NK-92 treated with Interleukin-12 subunit alpha and Interleukin-12 subunit beta, amount 100 ng/mL, for 24 hours (cell line): ENCODE results near the gene PRPF40B.

ENCODE experiments used
- DNase-seq: peaks from one replicate; lab custom pipeline; 2025; lab: John Stamatoyannopoulos, UW

Gene PRPF40B

GRCh38 chr12:49659753-49660152, 36.4 kb downstream of the PRPF40B start:
- no peak for DNase-seq

GRCh38 chr12:49661191-49661590, 37.8 kb downstream of the PRPF40B start:
- DNase-seq, result no peak

GRCh38 chr12:49661746-49662145, 38.4 kb downstream of the PRPF40B start:
- no peak for DNase-seq

- peak; percentile 57 for DNase-seq
Observed at GRCh38 chr12:49662998-49663843, 39.9 kb downstream of the PRPF40B start.

GRCh38 chr12:49664167-49664566, 40.8 kb downstream of the PRPF40B start:
- DNase-seq, result no peak

DNA sequence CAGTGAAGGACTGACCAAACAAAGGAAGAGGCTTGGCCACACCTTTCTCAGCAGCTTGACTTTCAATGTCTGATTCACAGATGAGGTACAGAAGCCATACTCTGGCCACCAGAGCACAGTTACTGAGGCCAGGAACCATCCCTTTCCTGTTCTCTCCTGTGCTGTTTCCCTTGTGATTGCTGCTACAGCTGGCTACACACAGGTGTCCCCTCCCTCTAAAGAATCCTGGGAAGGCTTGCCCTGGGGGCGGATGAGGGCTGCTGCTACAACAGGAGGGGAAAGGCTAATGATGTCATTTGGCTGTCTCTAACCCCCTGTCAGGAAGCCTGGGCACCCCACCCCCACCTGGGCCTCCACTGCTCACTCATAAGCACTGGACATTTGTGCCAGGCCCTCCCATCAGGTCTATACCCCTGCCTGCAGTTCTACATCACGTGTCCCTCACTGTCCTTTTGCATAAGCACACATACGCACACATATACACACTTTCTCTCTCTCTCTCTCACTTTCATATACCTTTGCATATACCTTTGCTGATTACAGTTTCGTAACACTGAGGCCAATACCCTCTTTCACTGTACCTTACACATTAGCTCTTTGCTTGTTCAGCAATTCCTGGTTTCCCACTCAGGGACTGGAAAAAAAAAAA, 41.4 kb downstream of the PRPF40B start:
- DNase-seq, result peak; percentile 40

GRCh38 chr12:49665384-49665783, 42.0 kb downstream of the PRPF40B start:
- DNase-seq, result no peak

GRCh38 chr12:49666176-49666575, 42.8 kb downstream of the PRPF40B start:
- DNase-seq, result no peak

- no peak for DNase-seq
Observed at GRCh38 chr12:49667325-49668090, 44.1 kb downstream of the PRPF40B start.

- no peak for DNase-seq
Observed at GRCh38 chr12:49669796-49670195, 46.4 kb downstream of the PRPF40B start.

DNA sequence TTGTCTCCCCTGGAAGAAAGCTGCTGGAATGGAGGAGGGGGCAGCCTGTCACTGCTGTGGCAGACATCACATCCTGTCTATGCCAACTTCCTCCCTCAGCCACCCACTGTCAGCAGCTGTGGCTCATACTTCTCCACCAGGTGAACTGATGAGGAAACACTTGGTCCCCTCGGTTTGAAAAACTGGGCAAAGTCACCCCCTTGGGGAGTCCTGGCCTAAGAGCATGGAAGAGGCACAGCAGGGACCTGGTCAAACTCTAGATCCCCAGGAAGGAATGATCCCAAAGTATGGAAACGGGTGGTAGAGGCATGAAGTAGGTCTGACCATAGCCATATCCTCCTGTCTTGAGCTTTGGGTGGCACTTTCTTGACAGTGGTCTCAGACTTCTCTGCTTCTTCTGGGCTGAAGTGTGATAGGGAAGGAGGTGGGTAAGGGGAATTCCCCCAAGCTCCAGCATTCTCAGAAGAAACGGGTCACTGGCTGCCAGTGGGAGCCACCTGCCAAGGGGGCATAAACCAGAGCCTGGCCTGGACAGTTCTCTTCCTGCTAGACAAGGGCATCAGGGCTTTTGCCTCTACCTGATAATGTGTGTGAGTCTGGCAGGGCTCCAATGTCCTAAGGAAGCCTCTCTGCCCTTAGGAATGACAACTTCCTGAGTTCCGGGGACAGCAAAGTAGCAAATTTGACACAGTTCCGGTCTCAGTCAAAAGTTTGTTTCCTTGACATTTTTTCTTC, 47.8 kb downstream of the PRPF40B start:
- DNase-seq, result peak; percentile 13

DNA sequence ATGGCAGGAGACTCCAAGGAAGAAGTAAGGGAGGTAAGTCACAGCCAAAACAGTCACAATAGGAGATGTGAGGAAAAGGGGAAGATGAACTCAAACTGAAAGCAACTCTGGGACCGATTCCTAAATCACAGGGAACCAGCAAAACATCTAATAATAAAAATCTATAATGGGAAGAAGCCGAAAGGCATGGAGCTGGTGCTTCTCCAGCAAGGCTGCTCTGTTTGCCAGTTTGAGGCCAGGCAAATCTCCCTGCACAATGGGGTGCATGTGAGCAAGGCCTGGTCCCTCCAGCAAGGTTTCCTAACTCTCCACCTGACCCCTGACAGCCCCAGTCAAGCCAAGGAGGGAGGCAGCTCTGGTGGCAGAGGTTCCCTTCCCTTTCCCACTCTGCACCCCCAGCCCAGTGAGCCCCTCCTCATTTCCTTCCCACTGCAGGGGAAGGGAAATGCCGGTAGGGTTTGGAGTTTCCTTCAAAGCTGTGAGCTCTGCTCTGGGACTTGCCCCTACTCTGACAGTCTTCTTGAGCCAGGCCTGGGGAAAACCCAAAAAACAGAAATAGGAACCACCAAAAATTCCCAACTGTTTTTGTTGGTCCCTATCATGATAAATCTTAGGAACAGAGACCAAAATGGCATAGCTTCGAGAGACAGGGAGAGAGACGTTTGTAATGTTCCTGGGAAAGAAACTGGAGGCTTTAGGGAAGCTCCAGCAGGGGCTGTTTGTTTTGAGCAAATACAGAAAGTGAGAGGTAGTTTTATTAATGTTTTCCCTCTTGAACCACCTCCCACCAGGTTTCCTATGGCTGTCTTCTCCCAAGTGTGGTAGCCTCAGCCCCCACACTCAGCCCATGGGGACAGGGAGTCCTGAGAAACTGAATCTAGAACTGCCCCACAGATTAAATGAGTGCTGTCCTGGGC, 49.2 kb downstream of the PRPF40B start:
- DNase-seq, result no peak

DNA sequence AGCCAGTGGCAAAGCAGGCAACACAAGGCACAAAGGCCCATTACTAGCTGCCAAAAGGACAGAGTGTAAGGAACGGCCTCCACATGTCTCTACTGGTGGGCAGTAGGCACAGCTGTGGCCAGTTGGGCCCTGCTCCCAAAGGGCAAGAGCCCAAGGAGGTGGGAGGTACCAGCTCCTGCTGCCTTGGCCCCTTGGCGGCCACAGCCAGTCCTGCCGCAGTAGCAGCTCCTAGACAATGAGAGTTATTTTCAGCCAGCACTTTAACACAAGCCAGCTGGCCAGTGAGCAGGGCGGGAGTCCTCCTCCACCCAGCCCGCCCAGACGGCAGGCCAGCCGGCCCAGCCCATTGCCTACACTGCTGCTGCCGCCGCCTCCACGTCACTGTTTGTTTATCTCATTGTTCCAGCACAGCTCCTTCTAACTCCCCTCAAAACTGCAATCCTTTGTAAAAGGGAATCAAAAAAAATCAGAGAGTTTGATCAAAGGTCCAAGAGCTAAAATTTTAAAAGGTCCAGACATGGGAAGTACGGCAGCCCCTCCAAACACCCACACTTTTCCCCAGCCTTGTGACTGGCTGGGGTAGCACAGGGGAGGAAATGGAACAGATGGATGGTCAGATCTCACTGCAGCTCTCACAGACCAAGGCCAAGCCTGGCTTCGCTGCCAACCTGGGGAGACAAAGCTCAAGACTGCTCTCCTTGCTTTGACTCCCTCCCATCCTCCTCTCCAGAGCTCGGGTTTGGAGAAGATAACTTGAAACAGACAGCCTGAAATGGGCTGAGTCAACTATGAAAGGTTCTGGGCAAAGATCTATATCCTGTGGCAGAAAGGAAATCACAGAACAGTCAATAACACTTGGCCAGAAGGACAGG, 50.3 kb downstream of the PRPF40B start:
- no peak for DNase-seq

DNA sequence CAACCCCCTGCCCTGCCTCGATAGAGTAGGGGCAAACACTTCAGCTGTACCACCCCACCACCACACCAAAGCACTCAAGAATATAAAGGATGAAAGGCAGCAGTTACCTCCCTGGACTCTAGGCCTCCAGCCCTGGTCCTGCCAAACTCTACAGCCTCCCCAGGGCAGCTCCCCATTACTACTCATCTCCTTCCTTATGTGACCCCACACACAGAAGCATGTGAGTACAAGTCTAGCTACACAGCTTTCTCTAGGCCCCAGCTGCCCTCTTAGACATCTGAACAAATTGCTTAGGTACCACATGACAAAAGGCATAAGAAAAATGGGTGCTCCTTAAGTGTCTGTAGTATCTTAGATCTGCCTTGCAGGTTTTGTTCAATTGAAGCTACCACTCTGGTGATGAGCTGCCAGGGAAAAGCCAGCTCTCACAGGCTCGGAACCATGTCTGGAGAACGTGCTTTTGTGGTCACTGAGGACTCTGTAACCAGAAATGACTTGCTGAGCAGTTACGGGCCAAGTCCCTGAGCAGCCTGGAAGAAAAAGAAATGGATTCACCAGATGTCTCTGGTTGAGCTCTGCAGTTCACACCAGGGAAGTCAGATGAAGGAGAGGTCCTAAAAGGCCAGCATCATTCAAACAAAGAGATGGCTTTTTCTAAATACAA, 51.1 kb downstream of the PRPF40B start:
- DNase-seq, result no peak

DNA sequence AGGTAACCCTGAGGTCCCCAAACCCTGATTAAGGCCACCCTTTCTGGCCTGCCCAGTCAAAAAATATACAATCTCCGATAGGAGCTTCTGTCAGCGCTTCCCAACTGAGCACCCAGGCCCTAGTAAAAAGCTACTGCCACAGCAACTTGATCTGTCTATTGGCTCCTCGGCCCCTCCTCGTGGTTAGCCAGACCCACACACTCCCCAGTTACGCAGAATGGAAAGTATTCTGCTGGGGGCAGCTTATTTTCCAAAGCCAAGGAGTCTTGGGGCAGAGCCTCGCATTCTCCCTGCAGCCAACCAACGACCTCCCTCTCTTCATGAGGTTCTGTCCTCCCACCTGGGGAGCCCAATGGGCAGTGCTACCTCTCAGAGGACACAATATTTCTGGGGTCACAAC, 51.8 kb downstream of the PRPF40B start:
- no peak for DNase-seq

GRCh38 chr12:49678711-49679110, 55.4 kb downstream of the PRPF40B start:
- DNase-seq, result no peak

DNA sequence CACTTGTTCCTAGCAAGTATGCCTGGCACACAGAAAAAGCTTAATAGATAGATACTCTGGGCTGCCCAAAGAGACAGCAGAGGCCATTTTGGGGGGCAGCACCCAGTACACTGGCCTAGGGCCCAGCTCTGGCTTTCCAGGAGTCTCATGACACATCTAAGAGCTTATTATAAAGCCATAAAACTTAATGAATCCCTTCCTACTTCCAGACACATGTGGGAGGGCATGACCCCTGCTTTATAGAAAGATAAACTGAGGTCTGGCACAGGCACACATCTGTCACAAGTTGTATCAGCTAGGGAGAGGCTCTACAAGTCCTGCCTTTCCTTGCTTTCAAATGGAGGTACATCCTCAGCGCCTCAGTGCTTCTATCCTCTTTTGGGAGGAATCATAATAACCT, 56.7 kb downstream of the PRPF40B start:
- DNase-seq, result no peak

- peak; percentile 21 for DNase-seq
Observed at GRCh38 chr12:49683599-49684309, 60.4 kb downstream of the PRPF40B start.
